Neural progenitor cell (in vitro differentiated cells): ENCODE measurements around the gene UBE2E1. TPM values are rescaled to one million over a fixed set of nuclear protein-coding genes. Genes with fewer than 3 reads are reported as not detected.

Experiments used
- DNase-seq: peaks from one replicate; pipeline ENCODE4 v3.0.0-alpha.2; 2016; ENCODE audit warnings: low spot score
- H2AFZ ChIP-seq: fragments of 200-600 bp; sonication (generic); replicated peaks from 2 replicates; pipeline ENCODE4 v1.6.1; 2016; ENCODE audit warnings: antibody characterized with exemption
- H3F3A ChIP-seq: fragments of 200-600 bp; sonication (generic); 2 replicates; pipeline ENCODE4 v1.6.1; 2016; ENCODE audit warnings: antibody characterized with exemption, low read depth
- H3K27ac ChIP-seq: fragments of 200-600 bp; sonication (generic); 2 replicates; pipeline ENCODE4 v1.5.1; 2016; ENCODE audit warnings: mild to moderate bottlenecking
- H3K27me3 ChIP-seq: fragments of 200-600 bp; sonication (generic); 2 replicates; pipeline ENCODE4 v1.6.1; 2016; ENCODE audit warnings: mild to moderate bottlenecking, moderate library complexity
- H3K36me3 ChIP-seq: fragments of 200-600 bp; sonication (generic); 2 replicates; pipeline ENCODE4 v1.5.1; 2016
- H3K4me1 ChIP-seq: fragments of 200-600 bp; sonication (generic); 2 replicates; pipeline ENCODE4 v1.6.1; 2016; ENCODE audit warnings: mixed run types
- H3K4me2 ChIP-seq: fragments of 200-600 bp; sonication (generic); 2 replicates; pipeline ENCODE4 v1.6.1; 2016
- H3K4me3 ChIP-seq: fragments of 200-600 bp; sonication (generic); 2 replicates; pipeline ENCODE4 v1.5.1; 2016
- H3K79me2 ChIP-seq: fragments of 200-600 bp; sonication (generic); 2 replicates; pipeline ENCODE4 v1.6.1; 2016; ENCODE audit warnings: low read depth
- H3K9ac ChIP-seq: fragments of 200-600 bp; sonication (generic); 2 replicates; pipeline ENCODE4 v1.6.1; 2016
- H3K9me3 ChIP-seq: fragments of 200-600 bp; sonication (generic); 2 replicates; pipeline ENCODE4 v1.5.1; 2016; ENCODE audit warnings: low read depth
- H4K20me1 ChIP-seq: fragments of 200-600 bp; sonication (generic); 2 replicates; pipeline ENCODE4 v1.6.1; 2016; ENCODE audit warnings: low read depth
- H3K27ac Mint-ChIP-seq: 3 replicates; pipeline ENCODE4 v1.8.0; 2021; ENCODE audit warnings: mixed read lengths
- H3K27me3 Mint-ChIP-seq: 2 replicates; pipeline ENCODE4 v1.8.0; 2022; ENCODE audit warnings: low read depth, mild to moderate bottlenecking, inconsistent platforms, moderate library complexity, mixed read lengths; ENCODE audit not compliant: insufficient read depth
- H3K36me3 Mint-ChIP-seq: 3 replicates; pipeline ENCODE4 v1.8.0; 2021; ENCODE audit warnings: mixed read lengths
- H3K4me1 Mint-ChIP-seq: 3 replicates; pipeline ENCODE4 v1.8.0; 2021; ENCODE audit warnings: mixed read lengths
- H3K4me3 Mint-ChIP-seq: 3 replicates; pipeline ENCODE4 v1.8.0; 2021; ENCODE audit warnings: mild to moderate bottlenecking, moderate library complexity, mixed read lengths
- H3K9me3 Mint-ChIP-seq: 3 replicates; pipeline ENCODE4 v1.8.0; 2020; ENCODE audit warnings: mixed read lengths
- CTCF ChIP-seq: fragments of 200-600 bp; sonication (generic); IDR thresholded peaks from 2 replicates; pipeline ENCODE4 v1.5.1; 2017; ENCODE audit warnings: antibody characterized with exemption, mild to moderate bottlenecking
- EZH2 ChIP-seq: fragments of 200-600 bp; sonication (generic); IDR thresholded peaks from 2 replicates; pipeline ENCODE4 v1.6.1; 2017; ENCODE audit warnings: antibody characterized with exemption, mild to moderate bottlenecking, moderate library complexity
- EZH2phosphoT487 ChIP-seq: fragments of 200-600 bp; sonication (generic); IDR thresholded peaks from 2 replicates; pipeline ENCODE4 v1.6.1; 2017; ENCODE audit warnings: antibody characterized with exemption
- total RNA-seq: library from RNA; depleted of rRNA; stranded (reverse); fragments of >200 nt; gene quantifications from 2 replicates; pipeline ENCODE4 v1.2.3, GENCODE V29; 2015; ENCODE audit warnings: low replicate concordance

UBE2E1 gene
- total RNA-seq, 1 donor from 2014 or later: 391 TPM

GRCh38 chr3:23913182-23913581, 107.4 kb downstream of the UBE2E1 start:
- Histone ChIP-seq H2AFZ (no peak overlapping the region), H3F3A (peaks cover 4% of the 10 kb centered on the region), H3K36me3 (peaks cover 4% of the 10 kb centered on the region), H3K4me3 (no peak overlapping the region), H3K4me2 (no peak overlapping the region), H3K4me1 (peaks cover 15% of the 10 kb centered on the region), H3K27ac (no peak overlapping the region), H3K9ac (no peak overlapping the region), H3K27me3 (no peaks in the 10 kb centered on the region), H3K9me3 (no peaks in the 10 kb centered on the region), H4K20me1 (peaks cover 19% of the 10 kb centered on the region), H3K79me2 (peaks cover 72% of the 10 kb centered on the region)
- no peak for DNase-seq
- no peak overlapping the region for H3K4me3 Mint-ChIP-seq
- H3K36me3 Mint-ChIP-seq: peaks cover 23% of the 10 kb centered on the region
- peaks cover 3% of the 10 kb centered on the region for H3K9me3 Mint-ChIP-seq
- H3K4me1 Mint-ChIP-seq: peaks cover 24% of the 10 kb centered on the region
- TF ChIP-seq EZH2: no peak
- TF ChIP-seq EZH2phosphoT487: no peak
- TF ChIP-seq CTCF: no peak
- H3K27ac Mint-ChIP-seq: no peak overlapping the region
- H3K27me3 Mint-ChIP-seq: peaks cover 2% of the 10 kb centered on the region

DNA sequence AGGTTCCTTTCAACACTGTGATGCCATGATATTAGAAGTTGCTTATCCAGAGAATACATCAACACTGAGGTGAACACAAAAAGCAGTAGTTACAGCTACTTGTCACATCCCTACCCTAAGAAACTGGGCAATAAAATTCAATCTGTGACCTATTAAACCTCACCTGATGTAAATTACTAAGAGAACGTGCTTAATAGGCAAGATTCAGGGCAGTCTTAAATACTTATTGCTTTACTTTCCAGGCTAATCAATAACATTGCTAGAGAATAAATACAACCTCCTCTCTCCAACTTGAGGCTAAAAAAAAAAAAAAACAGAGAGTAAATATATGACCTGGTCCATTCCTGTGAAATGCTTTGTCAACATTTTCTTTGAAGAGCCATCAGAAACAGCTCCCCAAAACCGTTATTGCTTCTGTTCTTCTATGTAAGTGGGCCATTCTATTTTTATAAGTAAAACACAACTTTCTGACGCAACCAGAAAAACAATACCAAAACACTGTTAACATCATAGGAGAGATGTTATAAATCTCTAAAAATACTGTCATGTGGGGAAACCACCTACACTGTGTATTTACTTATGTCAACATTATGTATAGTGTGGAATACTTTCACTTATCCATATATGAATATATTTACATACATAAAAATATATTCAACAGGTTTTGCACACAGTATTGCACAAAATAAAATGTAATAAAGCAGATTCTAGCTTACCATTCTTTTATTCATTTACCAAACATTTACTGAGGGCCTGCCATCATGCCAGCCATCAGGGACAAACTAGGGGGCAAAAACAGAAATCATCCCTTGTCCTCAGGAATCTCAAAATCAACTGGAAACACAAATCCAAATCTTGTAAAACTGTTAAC, 108.4 kb downstream of the UBE2E1 start:
- no peak overlapping the region for H3K27ac ChIP-seq
- H3K79me2 ChIP-seq: peaks cover 81% of the 10 kb centered on the region
- Mint-ChIP-seq H3K4me1 (peaks cover 33% of the 10 kb centered on the region), H3K36me3 (peaks cover 31% of the 10 kb centered on the region), H3K27me3 (peaks cover 2% of the 10 kb centered on the region), H3K4me3 (no peak overlapping the region), H3K9me3 (peaks cover 3% of the 10 kb centered on the region), H3K27ac (no peak overlapping the region)
- H3K4me2 ChIP-seq: peak overlapping the region; percentile 96
- H3K9me3 ChIP-seq: no peaks in the 10 kb centered on the region
- no peak overlapping the region for H2AFZ ChIP-seq
- TF ChIP-seq EZH2phosphoT487: no peak
- TF ChIP-seq CTCF: no peak
- TF ChIP-seq EZH2: no peak
- H3K4me3 ChIP-seq: no peak overlapping the region
- H3K4me1 ChIP-seq: peaks cover 21% of the 10 kb centered on the region
- H4K20me1 ChIP-seq: peaks cover 29% of the 10 kb centered on the region
- no peak overlapping the region for H3K9ac ChIP-seq
- peaks cover 13% of the 10 kb centered on the region for H3F3A ChIP-seq
- H3K36me3 ChIP-seq: peaks cover 12% of the 10 kb centered on the region
- H3K27me3 ChIP-seq: no peaks in the 10 kb centered on the region
- no peak for DNase-seq

- H3K27me3 Mint-ChIP-seq: peaks cover 2% of the 10 kb centered on the region
- H3K4me3 Mint-ChIP-seq: peak overlapping the region; percentile 99
- peak overlapping the region; percentile 17 for H3K27ac Mint-ChIP-seq
- DNase-seq: peak; percentile 21
- H4K20me1 ChIP-seq: peaks cover 44% of the 10 kb centered on the region
- peaks cover 93% of the 10 kb centered on the region for H3K79me2 ChIP-seq
- peak overlapping the region; percentile 96 for H3K4me2 ChIP-seq
- H3K36me3 Mint-ChIP-seq: peaks cover 37% of the 10 kb centered on the region
- peaks cover 19% of the 10 kb centered on the region for H3K36me3 ChIP-seq
- H3K9me3 Mint-ChIP-seq: peaks cover 3% of the 10 kb centered on the region
- peaks cover 41% of the 10 kb centered on the region for H3K4me1 Mint-ChIP-seq
- TF ChIP-seq EZH2phosphoT487 (no peak), CTCF (no peak), EZH2 (no peak)
- peak overlapping the region; percentile 88 for H3K4me3 ChIP-seq
- H3K27me3 ChIP-seq: no peaks in the 10 kb centered on the region
- peaks cover 28% of the 10 kb centered on the region for H3F3A ChIP-seq
- H3K9me3 ChIP-seq: no peaks in the 10 kb centered on the region
- no peak overlapping the region for H3K27ac ChIP-seq
- no peak overlapping the region for H2AFZ ChIP-seq
- peak overlapping the region; percentile 70 for H3K9ac ChIP-seq
- H3K4me1 ChIP-seq: peaks cover 21% of the 10 kb centered on the region
These were observed 109.9 kb downstream of the UBE2E1 start for GRCh38 chr3:23915537-23916108.
